GM18505 (cell line): ENCODE results near the gene SLC17A8.

ENCODE experiments used
- ATAC-seq: cut with Tn5 transposase; IDR thresholded peaks from one replicate; pipeline ENCODE4 v1.9.1; 2021; ENCODE audit not compliant: unreplicated experiment
- POLR2A ChIP-seq: IDR thresholded peaks from 4 replicates; pipeline ENCODE4 v1.6.1; 2011; ENCODE audit warnings: borderline replicate concordance; ENCODE audit not compliant: insufficient read depth, insufficient read length; ENCODE audit errors: extremely low read depth

Gene SLC17A8

DNA sequence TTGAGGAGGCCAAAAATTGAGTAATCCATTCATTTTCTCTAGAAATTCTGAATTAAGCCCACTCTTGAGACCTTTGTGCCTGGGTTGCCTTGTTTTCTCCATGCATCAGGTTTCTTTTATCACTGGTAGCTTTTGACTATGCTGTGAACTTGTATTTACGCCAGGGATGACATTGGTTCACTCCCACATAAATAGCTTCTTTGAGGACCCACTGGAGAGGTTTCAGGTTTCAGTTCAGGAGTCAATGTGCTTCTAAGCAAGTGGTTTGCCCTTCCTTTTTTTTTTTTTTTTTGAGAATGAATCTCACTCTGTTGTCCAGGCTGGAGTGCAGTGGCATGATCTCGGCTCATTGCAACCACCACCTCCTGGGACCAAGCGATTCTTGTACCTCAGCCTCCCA, 10.2 kb upstream of the SLC17A8 start:
- TF ChIP-seq POLR2A: no peak
- no peak for ATAC-seq

DNA sequence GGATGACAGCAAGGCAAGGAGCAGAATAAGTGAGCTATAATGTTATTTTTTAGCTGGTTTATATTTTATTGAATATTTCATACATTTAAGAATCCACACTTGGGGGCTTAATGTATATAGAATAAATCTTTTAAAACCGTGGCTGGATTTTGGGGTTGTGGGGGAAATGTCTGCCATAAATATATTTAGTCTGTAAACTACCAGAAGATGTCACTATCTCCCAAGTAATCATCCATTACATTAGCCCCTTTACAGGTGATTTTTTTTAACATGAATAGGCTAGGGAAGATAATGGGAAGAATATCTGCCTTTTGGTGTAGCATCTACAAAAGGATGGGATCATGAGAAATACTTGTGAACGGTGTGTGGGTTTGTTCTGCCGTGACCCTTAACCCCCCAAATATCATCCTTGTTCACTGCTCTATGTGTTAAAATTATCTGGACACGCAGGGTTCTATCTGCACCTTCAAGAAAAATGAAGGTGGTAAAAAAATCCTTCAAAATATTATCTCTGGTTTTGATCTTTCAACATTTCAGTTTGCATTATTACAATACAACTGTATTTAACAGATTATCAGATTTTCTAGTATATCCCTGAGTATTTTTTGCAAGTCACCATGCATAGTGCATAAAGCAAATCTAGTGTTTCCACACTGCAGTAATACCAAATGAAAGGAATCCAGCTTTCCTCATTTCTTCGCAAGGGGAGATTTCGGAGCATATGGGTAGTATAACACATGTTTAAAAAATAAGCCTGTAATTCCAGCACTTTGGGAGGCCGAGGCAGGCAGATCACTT, 8.0 kb upstream of the SLC17A8 start:
- ATAC-seq: no peak
- no peak for TF ChIP-seq POLR2A

DNA sequence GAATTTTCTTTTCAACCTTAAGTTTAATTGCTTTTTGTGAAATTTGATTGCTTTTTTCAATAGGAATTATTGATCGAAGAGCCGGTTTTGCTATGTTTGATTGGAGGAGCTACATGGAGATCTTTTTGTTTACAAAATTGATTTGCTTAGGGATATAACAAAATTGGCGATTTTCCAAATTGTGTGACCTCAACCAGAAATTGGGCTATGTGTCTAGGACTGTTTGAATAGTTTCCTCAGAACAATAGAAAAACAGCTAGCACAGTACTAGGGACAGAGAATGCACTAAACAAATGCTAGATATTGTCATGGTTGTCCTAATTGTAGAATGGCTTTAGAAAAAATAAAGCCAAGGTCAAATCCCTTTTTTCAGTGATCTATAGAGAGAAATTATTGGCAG, 2.4 kb downstream of the SLC17A8 start:
- TF ChIP-seq POLR2A: no peak
- ATAC-seq: no peak

DNA sequence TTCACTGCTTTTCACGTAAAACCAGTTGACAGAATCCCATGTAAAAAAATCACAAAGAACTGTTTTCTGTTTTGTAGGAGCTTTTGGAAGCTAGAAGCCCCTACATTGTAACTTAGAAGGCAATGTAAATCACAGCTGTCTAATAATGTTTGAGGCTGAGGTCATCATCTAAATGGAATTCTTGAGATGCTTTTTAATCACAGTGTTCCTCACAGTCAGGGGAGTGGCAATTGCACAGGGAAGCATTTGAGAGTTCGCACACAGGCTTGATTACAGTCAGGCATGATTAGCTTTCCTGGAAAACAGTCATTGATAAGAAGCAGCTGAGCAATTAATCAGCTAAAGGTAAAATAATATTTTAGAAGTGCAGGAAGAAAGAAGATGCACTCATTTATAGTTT, 2.9 kb downstream of the SLC17A8 start:
- TF ChIP-seq POLR2A: no peak
- no peak for ATAC-seq

DNA sequence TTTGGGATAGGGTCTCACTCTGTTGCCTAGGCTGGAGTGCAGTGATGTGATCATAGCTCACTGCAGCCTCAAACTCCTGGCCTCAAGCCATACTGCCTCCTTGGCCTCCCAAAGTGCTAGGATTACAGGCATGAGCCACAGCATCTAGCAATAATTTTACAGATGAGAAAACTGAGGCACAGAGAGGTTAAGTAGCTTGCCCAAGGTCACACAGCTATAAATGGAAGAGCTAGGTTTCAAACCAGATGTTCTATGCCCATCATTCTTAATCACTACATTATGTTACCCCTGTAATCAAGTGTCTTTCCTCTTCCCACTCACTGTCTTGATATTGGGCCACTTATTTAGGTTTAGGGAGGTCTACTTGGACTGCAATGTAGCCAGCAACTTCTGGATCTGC, 3.6 kb downstream of the SLC17A8 start:
- TF ChIP-seq POLR2A: no peak
- ATAC-seq: no peak

DNA sequence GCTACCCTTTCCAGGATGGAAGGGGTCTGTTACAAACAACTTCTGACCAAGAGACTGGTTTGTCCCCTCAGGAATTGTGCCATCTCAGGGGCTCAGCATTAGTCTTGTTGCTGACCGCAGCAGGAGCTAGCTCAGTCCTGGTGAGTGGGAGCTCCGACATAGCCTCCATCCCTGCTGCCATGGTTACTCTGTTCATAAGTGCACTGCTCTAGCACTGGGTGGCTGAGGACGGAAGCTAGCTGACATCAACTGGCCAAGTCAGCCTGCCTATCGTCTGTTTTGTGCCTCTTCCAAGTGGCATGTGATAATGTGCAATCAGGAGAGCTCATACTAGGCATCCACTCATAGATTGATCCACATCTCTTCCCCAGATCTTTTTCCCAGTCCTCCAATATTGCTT, 7.5 kb downstream of the SLC17A8 start:
- ATAC-seq: no peak
- TF ChIP-seq POLR2A: no peak

DNA sequence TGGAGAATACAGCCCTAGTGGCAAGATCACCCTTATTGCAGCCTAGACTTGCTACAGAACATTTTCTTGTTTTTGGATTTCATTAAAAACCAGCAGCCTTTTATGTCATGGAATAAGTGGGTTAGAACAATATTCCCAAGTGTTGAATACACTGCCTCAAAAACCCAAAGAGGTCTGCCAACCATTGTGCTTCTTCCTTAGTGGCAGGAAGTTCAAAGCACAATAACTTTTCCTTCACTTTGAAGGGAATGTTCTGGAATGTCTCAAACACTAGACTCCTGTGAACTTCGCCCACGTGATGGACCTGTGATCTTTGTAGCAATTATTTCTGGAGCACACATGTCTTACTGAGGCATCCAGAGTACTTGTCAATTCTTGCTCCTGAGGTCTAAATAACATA, 8.5 kb downstream of the SLC17A8 start:
- no peak for TF ChIP-seq POLR2A
- ATAC-seq: no peak

DNA sequence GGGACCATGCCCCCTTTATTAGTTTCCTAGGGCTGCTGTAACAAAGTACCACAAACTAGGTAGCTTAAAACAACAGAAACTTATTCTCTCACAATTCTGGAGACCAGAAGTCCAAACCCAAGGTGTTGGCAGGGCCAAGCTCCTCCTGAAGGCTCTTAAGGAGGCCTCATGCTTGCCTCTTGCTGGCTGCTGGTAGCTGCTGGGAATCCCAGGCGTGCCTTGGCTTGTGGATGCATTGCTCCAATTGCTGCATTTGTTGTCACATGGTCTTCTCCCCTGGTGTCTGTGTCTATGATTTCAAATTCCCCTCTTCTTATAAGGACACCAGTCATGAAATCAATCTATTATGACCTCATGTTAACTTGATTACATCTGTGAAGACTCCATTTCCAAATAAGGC, 11.2 kb downstream of the SLC17A8 start:
- no peak for TF ChIP-seq POLR2A
- no peak for ATAC-seq

DNA sequence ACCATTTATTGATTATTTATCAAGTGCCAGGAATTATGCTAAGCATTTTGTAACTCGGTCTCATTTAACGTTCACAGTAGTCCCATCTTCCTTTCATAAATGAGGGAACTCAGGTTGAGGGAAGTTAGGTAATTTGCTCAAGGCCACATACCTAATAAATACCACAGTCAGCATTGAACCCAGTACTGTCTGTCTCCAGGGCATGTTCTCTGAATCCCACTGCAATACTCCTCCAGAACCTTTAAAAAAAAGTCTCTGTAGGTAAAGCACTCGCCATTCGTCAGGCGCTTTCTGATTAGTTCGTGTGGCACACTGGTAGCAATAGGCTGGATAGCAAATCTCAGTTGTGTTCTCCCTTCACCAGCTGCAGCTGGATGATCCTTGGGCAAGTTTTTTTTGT, 14.3 kb downstream of the SLC17A8 start:
- no peak for TF ChIP-seq POLR2A
- ATAC-seq: no peak

DNA sequence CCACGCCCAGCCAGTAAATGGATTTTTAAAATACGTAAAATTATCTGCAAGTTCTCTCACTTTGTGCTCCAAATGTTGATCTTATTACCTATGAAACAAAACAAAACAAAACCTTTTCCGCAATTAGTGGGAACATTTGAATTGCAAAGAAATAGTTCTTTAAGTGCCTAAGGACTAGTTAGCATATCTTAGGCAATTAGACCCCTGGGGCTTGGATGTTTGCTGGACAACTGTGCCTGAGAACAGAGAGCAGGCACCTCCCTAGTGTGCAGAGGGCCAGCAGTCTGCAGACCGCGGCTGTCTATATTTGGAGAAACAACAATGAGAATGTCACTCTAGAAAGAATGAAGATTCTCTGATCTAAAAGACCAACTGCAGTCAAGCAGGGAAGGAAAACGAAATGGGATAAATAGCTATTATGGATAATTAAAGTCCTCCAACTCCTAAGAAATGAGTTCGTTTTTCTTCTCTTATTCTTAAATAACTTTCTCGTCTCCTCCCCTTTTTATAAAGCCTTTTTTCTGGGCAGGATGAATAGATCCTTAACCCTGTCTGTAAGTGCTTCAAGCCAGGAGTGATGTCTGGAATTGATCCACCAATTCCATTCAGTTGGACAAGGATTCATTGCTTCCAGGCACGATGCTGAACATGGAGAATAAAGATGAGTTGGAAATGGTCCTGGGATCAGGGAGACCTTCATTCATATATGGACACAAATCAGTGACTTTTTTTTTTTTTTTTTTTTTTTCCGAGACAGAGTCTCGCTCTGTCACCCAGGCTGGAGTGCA, 16.2 kb downstream of the SLC17A8 start:
- no peak for TF ChIP-seq POLR2A
- ATAC-seq: no peak

DNA sequence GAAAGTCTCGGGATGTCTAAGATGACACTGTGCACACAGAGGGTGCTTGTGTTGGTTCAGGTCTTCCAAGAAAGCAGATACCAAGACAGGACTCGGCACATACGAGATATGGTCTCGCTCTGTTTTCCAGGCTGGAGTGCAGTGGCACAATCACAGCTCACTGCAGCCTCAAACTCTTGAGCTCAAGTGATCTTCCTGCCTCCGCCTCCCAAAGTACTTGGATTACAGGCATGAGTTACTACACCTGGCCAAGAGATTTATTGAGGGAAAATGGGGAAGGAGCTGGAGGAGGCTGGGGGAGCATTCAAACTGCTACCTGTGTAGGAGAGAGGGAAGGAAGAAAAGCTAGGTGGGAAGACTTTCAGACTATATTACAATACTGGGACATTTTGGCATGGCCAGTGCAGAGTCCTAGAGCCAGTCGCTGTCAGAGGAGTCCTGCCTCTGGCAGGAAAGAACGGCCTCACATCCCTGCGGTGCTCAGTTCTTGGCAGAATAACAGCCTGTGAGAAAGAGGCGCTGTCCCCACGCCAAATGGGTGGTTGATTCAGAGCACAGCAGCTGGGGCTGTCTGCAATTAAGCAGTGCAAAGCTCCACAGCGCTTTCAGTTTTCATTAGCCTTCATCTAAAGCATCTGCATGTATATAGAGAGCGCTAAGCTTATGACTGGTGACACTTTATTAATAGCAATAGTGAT, 18.3 kb downstream of the SLC17A8 start:
- no peak for ATAC-seq
- TF ChIP-seq POLR2A: no peak

DNA sequence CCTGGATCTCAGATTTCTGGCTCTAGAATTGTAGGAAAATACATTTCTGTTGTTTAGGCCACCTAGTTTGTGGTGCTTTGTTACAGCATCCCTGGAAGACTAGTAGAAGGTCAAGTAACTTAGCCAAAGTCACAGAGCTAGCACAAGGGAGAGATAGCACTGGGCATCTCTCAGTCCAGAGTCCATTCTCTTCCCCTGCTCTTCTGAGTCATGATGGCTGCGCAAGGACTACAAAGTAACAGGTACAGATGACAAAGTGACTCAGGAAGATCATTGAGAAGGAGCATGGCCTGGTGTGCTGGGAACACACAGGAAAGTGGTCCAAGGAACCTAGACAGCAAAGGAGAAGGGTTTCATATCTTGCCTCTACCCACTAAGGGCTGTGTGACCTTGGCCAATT, 19.3 kb downstream of the SLC17A8 start:
- no peak for ATAC-seq
- no peak for TF ChIP-seq POLR2A

DNA sequence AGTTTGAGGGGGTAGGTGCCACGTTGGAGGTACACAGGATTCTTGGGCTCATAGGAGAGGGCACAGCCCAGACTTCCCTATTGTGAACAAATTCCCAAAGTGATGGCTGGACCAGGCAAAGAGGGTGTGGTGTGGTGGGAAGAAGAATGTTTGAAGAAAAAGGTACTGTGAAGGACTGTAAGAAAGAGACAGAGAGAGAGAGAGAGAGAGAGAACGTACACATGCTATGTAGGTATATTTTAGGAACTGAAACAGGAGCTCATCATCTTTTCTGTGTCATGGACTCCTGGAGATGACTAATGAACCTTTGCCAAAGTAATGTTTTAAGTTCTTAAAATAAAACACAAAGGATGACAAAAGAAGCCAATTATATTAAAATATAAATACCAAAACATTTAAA, 24.5 kb downstream of the SLC17A8 start:
- ATAC-seq: no peak
- no peak for TF ChIP-seq POLR2A

DNA sequence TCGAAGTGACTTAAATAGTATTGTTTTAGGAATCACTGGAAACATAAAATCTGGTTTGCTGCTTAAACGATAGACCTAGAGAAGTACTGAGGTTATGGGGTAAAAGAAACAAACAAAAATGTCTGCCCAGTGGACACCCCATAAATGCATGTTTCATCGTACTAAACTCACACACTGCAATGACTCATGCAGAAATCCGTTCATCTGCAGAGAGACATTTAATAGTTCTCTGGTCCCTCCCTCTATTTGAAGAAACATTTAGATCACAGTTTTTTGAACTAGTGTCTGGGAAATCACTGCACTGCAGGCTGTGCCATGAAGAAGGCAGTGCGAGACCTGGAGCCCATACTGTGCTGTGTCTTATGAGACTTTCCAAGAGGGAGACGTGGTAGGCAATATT, 25.5 kb downstream of the SLC17A8 start:
- no peak for TF ChIP-seq POLR2A
- ATAC-seq: no peak
